WTC11 (cell line): ENCODE data around the gene KLRF2.

Experiments used
- CBFB ChIP-seq: sonication (generic); formaldehyde crosslinking; IDR thresholded peaks from 2 replicates; pipeline ENCODE4 v1.8.1; 2022; ENCODE audit warnings: mild to moderate bottlenecking, low read depth, missing genetic modification reagents
- TF ChIP-seq, protein P1 (sequence below): fragments of 200-600 bp; IDR thresholded peaks from 2 replicates; pipeline ENCODE4 v1.8.0; 2022; ENCODE audit warnings: antibody characterized with exemption

- TF ChIP-seq, protein P1, sequence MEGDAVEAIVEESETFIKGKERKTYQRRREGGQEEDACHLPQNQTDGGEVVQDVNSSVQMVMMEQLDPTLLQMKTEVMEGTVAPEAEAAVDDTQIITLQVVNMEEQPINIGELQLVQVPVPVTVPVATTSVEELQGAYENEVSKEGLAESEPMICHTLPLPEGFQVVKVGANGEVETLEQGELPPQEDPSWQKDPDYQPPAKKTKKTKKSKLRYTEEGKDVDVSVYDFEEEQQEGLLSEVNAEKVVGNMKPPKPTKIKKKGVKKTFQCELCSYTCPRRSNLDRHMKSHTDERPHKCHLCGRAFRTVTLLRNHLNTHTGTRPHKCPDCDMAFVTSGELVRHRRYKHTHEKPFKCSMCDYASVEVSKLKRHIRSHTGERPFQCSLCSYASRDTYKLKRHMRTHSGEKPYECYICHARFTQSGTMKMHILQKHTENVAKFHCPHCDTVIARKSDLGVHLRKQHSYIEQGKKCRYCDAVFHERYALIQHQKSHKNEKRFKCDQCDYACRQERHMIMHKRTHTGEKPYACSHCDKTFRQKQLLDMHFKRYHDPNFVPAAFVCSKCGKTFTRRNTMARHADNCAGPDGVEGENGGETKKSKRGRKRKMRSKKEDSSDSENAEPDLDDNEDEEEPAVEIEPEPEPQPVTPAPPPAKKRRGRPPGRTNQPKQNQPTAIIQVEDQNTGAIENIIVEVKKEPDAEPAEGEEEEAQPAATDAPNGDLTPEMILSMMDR: no peak
- TF ChIP-seq CBFB: no peak
Observed at GRCh38 chr12:9881988-9882387, 699 bp downstream of the KLRF2 start.
